Fibroblast of skin of abdomen (primary cell): Measurements from ENCODE around the gene NAALADL2.
"Not testable (repeated sequence)": the region's sequence is repeated elsewhere in the genome, so short reads cannot be mapped to it uniquely, and the experiment has no call there.

ENCODE experiments used
- DNase-seq: peaks from one replicate; pipeline ENCODE4 v3.0.0-alpha.2; 2013

The NAALADL2 gene

DNA sequence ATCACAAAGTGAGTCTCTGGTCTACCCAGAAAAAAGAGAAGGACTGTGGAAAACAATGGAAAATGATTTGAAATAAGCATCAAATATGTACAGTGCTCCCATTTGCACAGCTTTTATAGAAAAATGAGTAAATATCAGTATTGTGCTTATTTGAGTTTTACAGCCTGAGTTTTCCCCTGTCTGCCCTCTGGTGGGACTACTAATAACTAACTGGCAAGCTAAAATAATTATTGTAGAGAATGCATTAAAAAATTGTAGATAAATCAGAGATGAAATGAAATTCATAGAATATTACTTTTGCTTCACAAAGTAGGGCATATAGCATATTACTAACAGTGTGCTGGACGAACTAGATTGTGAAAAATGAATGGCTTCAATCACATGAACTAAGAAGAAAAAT lies 287.1 kb downstream of the NAALADL2 start:
- peak; percentile 23 for DNase-seq

GRCh38 chr3:175149675-175150074 lies 290.5 kb downstream of the NAALADL2 start:
- DNase-seq, result peak; percentile 5

DNA sequence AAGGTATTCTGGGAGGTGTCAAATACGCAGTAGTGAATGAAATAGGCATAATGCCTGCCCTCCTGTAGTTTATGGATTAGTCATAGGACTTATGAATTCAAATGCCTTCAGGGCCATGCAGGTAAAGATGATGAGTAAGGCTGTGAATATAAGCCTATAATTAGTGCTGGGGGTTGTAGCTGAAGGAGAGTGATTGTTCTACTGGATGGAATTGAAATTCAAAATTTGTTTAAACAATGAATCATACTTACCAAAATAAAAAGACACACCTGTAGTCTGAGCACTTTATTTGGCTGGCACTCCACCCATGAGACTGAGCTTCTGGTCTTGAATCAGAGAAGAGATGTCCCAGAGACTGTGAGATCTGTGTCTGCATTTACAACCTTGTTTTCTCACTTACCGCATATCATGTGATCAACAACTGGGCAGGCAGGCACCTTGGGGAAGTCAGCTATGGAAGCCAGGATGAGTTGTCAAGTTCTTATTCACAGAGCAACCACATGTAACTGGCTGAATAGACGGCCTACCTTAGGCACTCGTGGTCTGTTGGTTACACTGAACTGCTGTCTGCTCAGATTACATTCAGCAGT lies 291.8 kb downstream of the NAALADL2 start:
- DNase-seq, result peak; percentile 8

GRCh38 chr3:175153595-175153994 lies 294.5 kb downstream of the NAALADL2 start:
- DNase-seq, result no peak

GRCh38 chr3:175155172-175155571 lies 296.0 kb downstream of the NAALADL2 start:
- no peak for DNase-seq

- no peak for DNase-seq
Observed at GRCh38 chr3:175159202-175159601, 300.1 kb downstream of the NAALADL2 start.

- no peak for DNase-seq
Observed at GRCh38 chr3:175161291-175161690, 302.2 kb downstream of the NAALADL2 start.

GRCh38 chr3:175163686-175164085 lies 304.6 kb downstream of the NAALADL2 start:
- DNase-seq, result no peak

DNA sequence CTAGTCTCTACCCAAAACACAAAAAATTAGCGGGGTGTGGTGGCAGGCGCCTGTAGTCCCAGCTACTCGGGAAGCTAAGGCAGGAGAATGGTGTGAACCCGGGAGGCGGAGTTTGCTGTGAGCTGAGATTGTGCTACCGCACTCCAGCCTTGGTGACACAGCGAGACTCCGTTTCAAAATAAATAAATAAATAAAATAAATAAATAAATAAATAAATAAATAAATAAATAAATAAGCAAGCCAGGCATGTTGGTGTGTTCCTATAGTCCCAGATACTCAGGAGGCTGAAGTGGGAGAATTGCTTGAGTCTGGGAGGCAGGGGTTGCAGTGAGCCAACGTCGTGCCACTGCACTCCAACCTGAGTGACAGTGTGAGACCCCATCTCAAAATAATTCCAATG lies 314.0 kb downstream of the NAALADL2 start:
- not testable (repeated sequence) for DNase-seq

DNA sequence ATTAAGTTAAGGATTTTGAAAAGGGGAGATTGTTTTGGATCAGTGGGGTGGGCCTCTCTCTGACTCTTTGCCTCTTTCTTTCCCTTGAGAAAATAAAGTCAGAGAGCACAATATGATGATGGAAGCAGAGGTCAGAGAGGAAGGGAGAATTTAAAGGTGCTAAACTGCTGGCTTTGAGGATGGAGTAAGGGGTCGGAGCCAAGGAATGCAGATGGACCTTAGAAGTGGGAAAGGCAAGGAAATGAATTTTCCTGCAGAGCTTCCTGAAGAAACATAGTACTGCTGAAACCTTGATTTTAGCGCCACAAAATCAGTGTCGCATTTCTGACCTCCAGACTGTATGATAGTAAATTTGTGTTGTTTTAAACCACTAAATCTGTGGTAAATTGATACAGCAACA lies 317.4 kb downstream of the NAALADL2 start:
- no peak for DNase-seq

GRCh38 chr3:175179055-175179454 lies 319.9 kb downstream of the NAALADL2 start:
- DNase-seq, result no peak

DNA sequence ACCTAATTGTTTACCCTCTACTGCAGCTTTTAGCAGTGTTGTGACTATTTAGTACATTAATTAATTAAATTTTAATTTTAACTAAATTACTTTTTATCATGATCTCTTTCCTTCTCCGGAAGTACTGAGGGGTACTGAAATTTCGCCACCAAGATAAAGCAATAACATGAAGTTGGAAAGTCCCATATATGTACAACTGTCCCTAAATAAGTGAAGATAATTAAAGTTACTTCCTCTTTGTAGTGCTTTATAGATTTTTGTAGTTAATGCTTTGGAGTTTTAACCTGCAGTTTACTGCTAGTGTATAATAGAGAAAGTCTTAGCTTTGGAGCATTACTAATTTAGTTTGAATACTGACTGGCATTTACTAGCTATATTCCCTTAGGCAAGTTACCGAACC lies 325.3 kb downstream of the NAALADL2 start:
- DNase-seq, result no peak

DNA sequence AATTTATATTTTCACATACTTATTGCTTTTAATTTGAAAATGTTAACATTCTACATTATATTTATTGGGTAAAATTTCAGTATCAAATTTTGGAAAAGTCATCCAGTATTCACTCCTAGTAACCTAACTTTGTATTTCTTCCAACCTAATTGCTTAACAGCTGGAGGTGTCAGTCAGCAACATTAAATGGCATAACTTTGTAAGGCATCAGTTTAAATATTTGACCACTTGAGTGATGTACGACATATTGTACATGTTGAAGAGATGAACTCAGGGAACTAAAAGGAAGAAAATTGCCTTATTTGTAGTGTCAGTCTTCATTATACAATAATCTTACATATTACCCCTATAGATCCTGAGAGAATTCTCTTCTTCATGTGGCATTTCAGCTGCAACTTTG lies 326.8 kb downstream of the NAALADL2 start:
- no peak for DNase-seq

DNA sequence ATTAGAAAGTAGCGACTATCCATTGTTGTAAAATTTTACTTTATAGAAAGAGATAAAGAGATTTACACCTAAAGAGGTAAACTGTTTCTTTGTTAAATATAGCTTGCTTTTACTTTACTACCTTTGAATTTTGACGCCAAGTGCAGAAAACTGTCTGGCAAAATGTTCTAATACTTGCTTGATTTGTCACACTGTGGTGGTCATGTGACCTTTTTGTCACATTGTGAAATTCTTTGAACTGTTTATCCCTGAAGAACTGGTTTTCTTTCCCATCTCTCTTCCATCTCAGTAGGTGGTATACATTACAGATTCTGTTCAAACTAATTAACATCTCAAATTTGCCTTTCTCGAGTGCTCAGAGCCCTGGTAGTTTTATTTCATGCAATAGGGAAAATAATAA lies 327.4 kb downstream of the NAALADL2 start:
- no peak for DNase-seq

GRCh38 chr3:175187586-175187985 lies 328.5 kb downstream of the NAALADL2 start:
- DNase-seq, result peak; percentile 35

DNA sequence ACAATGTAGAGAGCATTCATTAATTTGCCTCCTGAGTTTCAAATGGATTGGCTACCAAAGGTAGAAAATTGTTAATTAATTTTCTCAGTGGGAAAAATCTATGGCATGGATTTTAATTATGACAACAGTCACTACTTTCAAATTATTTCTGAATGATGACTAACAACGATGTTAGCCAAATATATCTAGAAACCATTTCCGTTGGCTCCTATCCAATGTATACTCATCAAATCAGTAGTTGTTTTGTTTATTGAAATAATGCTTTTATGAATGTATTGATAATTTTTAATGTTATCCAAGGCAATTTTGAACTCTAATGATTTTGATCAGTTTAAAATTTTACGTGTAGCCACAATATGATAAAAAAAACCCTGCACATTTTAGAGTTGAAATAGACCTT lies 333.4 kb downstream of the NAALADL2 start:
- DNase-seq, result no peak

GRCh38 chr3:175193815-175194518 lies 334.8 kb downstream of the NAALADL2 start:
- DNase-seq, result peak; percentile 46

GRCh38 chr3:175198991-175199783 lies 340.1 kb downstream of the NAALADL2 start:
- DNase-seq, result no peak

DNA sequence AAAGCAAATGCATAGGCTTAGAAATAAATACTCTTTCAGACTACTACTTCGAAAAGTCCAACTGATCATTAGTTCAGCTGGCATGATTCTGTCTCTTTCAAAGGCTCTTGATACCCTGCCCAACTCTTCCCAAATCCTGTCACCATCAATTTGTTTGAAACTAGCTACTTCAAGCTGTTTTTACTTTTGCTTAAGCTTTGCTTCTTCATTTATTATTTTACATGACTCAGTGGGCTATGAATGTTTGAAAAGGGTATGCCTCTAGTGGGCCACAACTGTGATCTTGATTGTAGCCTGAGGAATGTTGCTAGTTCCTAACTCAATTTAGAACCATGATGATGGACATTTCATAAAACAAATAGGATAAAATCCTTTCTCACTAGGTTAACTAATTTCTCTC lies 340.8 kb downstream of the NAALADL2 start:
- DNase-seq, result peak; percentile 28

GRCh38 chr3:175200391-175201095 lies 341.4 kb downstream of the NAALADL2 start:
- peak; percentile 22 for DNase-seq

GRCh38 chr3:175207361-175207760 lies 348.2 kb downstream of the NAALADL2 start:
- DNase-seq, result no peak

GRCh38 chr3:175208326-175208725 lies 349.2 kb downstream of the NAALADL2 start:
- no peak for DNase-seq

- DNase-seq, result no peak
Observed at GRCh38 chr3:175211466-175211865, 352.3 kb downstream of the NAALADL2 start.
